ENCODE measurements around the gene IL23R.
"Not testable (repeated sequence)": the region's sequence is repeated elsewhere in the genome, so short reads cannot be mapped to it uniquely, and the experiment has no call there.

IL23R gene

DNA sequence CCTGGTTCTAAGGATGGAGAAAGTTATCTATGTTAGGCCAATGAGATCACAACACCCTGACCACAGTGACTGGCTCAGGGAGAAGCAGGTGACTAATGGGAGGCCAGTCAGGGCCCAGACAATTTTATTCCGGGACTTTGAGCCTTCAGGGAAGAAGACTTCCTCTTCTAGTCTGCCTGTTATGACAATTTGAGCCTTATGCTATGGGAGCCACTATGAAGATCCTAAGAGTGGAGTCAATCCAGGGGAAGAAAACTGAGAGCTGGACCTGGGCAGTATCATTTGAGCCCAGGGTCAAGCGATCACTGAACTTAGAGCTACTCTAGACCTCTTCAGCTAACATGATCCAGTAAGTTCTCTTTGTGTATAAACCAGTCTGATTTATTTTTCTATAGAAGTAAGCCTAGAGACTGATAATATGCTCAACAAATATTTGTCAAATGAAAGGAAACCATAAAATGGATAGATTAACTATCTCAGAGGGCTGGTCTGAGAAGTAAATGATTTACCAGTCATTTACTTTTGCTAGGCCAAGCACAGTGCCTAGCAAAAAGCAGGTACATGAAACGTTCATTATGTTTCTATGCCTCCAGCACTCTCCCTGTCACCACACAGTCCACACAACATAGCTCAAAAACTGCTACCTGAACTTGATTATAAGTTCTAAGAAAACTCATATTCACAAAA, 27.3 kb upstream of the IL23R start:
- Histone ChIP-seq H3K4me3 (ENCODE audit: low read length) (no peak overlapping the region), H3K27me3 (ENCODE audit: control insufficient read depth, insufficient read depth, low read length) (no peaks in the 10 kb centered on the region), H3K4me1 (ENCODE audit: control insufficient read depth, low read depth, low read length) (peaks cover 10% of the 10 kb centered on the region), H3K9me3 (ENCODE audit: control insufficient read depth, low read depth, low read length) (no peaks in the 10 kb centered on the region), H3K36me3 (ENCODE audit: control insufficient read depth, low read depth, low read length) (no peaks in the 10 kb centered on the region), H3K9ac (ENCODE audit: low read length) (no peak overlapping the region), H3K27ac (ENCODE audit: low read length) (no peak overlapping the region)

DNA sequence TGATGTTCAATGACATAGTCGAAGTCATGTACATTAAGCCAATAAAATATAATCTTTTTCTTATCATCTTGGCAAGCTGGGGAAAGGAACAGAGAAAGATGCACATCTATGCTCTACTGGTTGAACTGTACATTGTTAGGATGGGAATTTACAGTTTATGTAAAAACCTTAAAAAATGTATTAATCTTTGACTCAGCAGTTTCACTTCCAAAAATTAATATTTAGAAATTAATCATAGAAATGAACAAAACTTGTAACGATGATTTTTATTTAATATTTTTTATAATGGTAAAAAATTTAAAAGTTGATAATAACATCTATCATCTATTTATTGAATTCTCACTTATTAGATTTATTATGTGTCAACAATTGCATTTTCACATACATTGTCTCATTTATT, 25.8 kb upstream of the IL23R start:
- Histone ChIP-seq H3K27me3 (ENCODE audit: control insufficient read depth, insufficient read depth, low read length) (no peaks in the 10 kb centered on the region), H3K27ac (ENCODE audit: low read length) (no peak overlapping the region), H3K9ac (ENCODE audit: low read length) (no peak overlapping the region)

DNA sequence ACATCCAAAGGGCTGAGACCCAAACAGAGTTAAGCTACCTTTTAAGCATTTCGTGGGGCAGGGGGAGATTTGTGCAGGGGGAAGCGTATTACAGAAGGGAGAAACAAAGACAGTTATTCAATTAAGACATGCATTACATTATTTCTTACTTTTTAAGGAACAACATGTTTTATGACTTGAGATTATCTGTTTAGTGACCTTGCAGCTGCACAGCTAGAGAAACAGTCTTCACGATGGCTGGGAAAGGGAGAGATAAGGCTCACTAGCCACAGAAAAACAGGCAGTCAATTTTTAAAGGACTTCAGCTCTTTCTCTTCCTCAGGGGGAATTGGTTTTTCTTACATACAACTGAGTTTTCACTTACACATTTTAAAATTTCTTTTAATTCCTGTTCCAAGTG, 24.4 kb upstream of the IL23R start:
- H3K4me3 ChIP-seq (ENCODE audit: low read length); H3K27ac ChIP-seq (ENCODE audit: low read length); H3K9me3 ChIP-seq (ENCODE audit: control insufficient read depth, low read depth, low read length); H3K9ac ChIP-seq (ENCODE audit: low read length); H3K36me3 ChIP-seq (ENCODE audit: control insufficient read depth, low read depth, low read length); H3K27me3 ChIP-seq (ENCODE audit: control insufficient read depth, insufficient read depth, low read length); H3K4me1 ChIP-seq (ENCODE audit: control insufficient read depth, low read depth, low read length): not testable (repeated sequence)

More for the DNA sequence above, 25.8 kb upstream of the IL23R start:
- Histone ChIP-seq H3K36me3 (ENCODE audit: control insufficient read depth, low read depth, low read length) (no peaks in the 10 kb centered on the region), H3K9me3 (ENCODE audit: control insufficient read depth, low read depth, low read length) (no peaks in the 10 kb centered on the region), H3K4me1 (ENCODE audit: control insufficient read depth, low read depth, low read length) (peaks cover 4% of the 10 kb centered on the region), H3K4me3 (ENCODE audit: low read length) (no peak overlapping the region)

DNA sequence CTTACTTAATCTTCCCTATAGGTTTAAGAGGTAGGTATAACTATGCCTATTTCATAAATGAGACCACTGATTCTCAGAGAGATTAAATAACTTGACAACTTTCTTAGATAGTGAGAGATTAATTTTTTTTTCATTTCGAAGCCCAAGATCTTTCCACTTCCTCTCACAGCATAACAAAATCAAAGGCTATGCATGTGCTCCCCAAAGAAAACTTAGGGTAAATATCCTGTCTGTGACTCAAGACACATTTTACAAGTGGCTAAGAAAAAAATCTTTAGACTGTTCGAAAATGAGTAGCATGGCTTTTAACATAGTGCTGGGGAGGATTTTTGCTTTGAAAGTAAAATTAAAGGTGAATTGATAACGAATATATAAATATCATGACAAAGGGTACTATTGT, 23.3 kb upstream of the IL23R start:
- H3K27ac ChIP-seq (ENCODE audit: low read length): no peak overlapping the region
- H3K36me3 ChIP-seq (ENCODE audit: control insufficient read depth, low read depth, low read length): no peaks in the 10 kb centered on the region
- H3K4me3 ChIP-seq (ENCODE audit: low read length): no peak overlapping the region
- H3K9ac ChIP-seq (ENCODE audit: low read length): no peak overlapping the region
- H3K4me1 ChIP-seq (ENCODE audit: control insufficient read depth, low read depth, low read length): no peaks in the 10 kb centered on the region
- no peaks in the 10 kb centered on the region for H3K27me3 ChIP-seq (ENCODE audit: control insufficient read depth, insufficient read depth, low read length)
- no peaks in the 10 kb centered on the region for H3K9me3 ChIP-seq (ENCODE audit: control insufficient read depth, low read depth, low read length)

DNA sequence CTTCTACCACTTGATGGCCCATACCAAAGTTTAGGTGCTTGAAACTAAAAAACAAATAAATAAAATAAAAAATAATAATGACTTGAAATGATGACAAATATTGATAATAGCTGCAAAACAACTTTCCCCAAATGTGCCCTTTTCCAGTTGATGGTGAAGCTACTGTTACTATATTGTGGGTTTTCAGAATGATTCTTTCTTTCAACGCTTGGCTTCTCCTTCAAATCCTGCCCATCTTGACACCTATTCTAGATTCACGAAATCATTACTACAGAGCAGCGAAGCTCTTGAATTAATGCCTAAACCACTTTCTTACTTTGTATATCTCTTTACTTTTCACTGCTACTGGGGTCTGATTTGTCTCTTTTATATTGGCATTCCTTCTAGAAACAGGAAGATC, 22.3 kb upstream of the IL23R start:
- no peak overlapping the region for H3K4me3 ChIP-seq (ENCODE audit: low read length)
- no peak overlapping the region for H3K27ac ChIP-seq (ENCODE audit: low read length)
- H3K4me1 ChIP-seq (ENCODE audit: control insufficient read depth, low read depth, low read length): peaks cover 3% of the 10 kb centered on the region
- no peaks in the 10 kb centered on the region for H3K27me3 ChIP-seq (ENCODE audit: control insufficient read depth, insufficient read depth, low read length)
- H3K9me3 ChIP-seq (ENCODE audit: control insufficient read depth, low read depth, low read length): no peaks in the 10 kb centered on the region
- no peak overlapping the region for H3K9ac ChIP-seq (ENCODE audit: low read length)
- H3K36me3 ChIP-seq (ENCODE audit: control insufficient read depth, low read depth, low read length): no peaks in the 10 kb centered on the region

DNA sequence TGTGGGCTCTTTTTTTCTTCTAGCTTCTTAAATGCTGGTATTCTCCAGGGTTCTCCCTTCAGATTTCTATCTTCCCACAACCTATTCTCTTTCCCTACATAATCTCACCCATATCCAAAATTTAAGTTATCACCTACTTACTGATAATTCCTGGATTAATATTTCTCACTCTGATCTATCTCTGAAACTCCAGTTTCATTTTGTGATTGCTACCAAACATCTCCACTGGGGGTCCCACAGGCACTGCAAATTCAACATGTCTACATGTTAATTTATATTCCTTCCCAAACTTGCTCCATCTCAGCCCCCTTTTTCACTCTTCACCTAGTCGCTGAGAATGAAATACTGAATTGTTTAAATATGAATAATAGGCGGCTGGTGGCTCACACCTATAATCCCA, 21.6 kb upstream of the IL23R start:
- Histone ChIP-seq H3K27me3 (ENCODE audit: control insufficient read depth, insufficient read depth, low read length) (no peaks in the 10 kb centered on the region), H3K9ac (ENCODE audit: low read length) (no peak overlapping the region), H3K4me1 (ENCODE audit: control insufficient read depth, low read depth, low read length) (peaks cover 5% of the 10 kb centered on the region), H3K4me3 (ENCODE audit: low read length) (no peak overlapping the region), H3K9me3 (ENCODE audit: control insufficient read depth, low read depth, low read length) (no peaks in the 10 kb centered on the region), H3K36me3 (ENCODE audit: control insufficient read depth, low read depth, low read length) (no peaks in the 10 kb centered on the region), H3K27ac (ENCODE audit: low read length) (no peak overlapping the region)

DNA sequence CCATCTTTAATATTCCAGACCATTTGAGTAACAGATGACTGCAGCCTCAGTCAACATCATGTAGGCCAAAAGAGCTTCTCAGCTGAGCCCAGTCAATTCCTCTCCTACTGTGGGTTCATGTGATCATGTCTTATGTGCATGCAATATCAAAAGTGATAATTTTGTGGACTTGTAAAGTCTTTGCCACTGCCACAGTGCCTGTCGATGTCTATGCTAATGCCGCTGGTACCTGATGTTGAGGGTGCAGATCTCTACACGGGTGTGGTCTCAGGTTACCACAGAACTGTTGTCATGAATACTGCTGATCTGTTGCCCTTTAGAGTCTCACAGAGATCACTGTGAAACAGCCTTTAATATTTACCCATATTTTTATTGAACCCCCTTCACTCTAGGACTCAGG, 20.2 kb upstream of the IL23R start:
- Histone ChIP-seq H3K27ac (ENCODE audit: low read length) (no peak overlapping the region), H3K4me3 (ENCODE audit: low read length) (no peak overlapping the region), H3K9ac (ENCODE audit: low read length) (no peak overlapping the region), H3K9me3 (ENCODE audit: control insufficient read depth, low read depth, low read length) (no peaks in the 10 kb centered on the region), H3K4me1 (ENCODE audit: control insufficient read depth, low read depth, low read length) (peaks cover 5% of the 10 kb centered on the region), H3K36me3 (ENCODE audit: control insufficient read depth, low read depth, low read length) (no peaks in the 10 kb centered on the region), H3K27me3 (ENCODE audit: control insufficient read depth, insufficient read depth, low read length) (no peaks in the 10 kb centered on the region)

DNA sequence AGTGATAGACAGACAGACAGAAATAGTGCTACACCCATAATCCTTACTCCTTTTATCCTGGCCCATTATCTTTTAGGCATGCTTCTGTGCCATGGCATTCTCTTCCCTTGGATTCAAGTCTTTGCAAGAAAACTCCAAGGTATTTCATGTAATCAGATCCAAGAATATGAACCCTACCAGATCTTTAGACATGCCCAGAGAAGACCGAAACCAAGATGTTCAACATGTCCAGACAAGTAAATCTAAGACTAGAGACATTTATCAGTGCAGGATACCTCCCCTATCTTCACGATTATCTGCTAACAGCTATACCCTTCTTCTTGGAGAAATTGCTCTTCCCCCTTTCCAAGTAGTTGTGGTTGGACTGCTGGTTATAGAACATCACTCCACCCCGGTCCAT, 19.7 kb upstream of the IL23R start:
- H3K9ac ChIP-seq (ENCODE audit: low read length): no peak overlapping the region
- no peaks in the 10 kb centered on the region for H3K36me3 ChIP-seq (ENCODE audit: control insufficient read depth, low read depth, low read length)
- H3K27me3 ChIP-seq (ENCODE audit: control insufficient read depth, insufficient read depth, low read length): no peaks in the 10 kb centered on the region
- no peak overlapping the region for H3K4me3 ChIP-seq (ENCODE audit: low read length)
- H3K9me3 ChIP-seq (ENCODE audit: control insufficient read depth, low read depth, low read length): no peaks in the 10 kb centered on the region
- peaks cover 5% of the 10 kb centered on the region for H3K4me1 ChIP-seq (ENCODE audit: control insufficient read depth, low read depth, low read length)
- no peak overlapping the region for H3K27ac ChIP-seq (ENCODE audit: low read length)

DNA sequence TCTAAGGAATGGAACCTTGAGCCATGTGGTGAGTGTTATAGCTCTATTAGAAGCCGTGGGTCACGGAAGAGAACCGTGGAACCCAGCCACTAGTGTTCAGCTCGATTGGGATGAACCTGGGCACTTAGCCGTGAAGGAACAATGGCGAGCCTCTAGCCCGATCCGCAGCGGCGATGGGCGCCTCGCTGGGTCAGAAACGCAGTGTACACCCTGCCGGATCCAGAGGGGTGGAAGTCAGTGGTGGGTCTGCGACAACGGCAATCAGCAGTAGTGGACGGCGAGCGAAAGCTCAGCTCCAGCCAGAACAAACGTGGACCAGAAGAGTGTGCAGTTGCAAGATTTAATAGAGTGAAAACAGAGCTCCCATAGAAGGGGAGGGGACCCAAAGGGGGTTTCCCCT, 18.3 kb upstream of the IL23R start:
- H3K9ac ChIP-seq (ENCODE audit: low read length); H3K27ac ChIP-seq (ENCODE audit: low read length); H3K27me3 ChIP-seq (ENCODE audit: control insufficient read depth, insufficient read depth, low read length); H3K9me3 ChIP-seq (ENCODE audit: control insufficient read depth, low read depth, low read length); H3K36me3 ChIP-seq (ENCODE audit: control insufficient read depth, low read depth, low read length); H3K4me3 ChIP-seq (ENCODE audit: low read length); H3K4me1 ChIP-seq (ENCODE audit: control insufficient read depth, low read depth, low read length): not testable (repeated sequence)

DNA sequence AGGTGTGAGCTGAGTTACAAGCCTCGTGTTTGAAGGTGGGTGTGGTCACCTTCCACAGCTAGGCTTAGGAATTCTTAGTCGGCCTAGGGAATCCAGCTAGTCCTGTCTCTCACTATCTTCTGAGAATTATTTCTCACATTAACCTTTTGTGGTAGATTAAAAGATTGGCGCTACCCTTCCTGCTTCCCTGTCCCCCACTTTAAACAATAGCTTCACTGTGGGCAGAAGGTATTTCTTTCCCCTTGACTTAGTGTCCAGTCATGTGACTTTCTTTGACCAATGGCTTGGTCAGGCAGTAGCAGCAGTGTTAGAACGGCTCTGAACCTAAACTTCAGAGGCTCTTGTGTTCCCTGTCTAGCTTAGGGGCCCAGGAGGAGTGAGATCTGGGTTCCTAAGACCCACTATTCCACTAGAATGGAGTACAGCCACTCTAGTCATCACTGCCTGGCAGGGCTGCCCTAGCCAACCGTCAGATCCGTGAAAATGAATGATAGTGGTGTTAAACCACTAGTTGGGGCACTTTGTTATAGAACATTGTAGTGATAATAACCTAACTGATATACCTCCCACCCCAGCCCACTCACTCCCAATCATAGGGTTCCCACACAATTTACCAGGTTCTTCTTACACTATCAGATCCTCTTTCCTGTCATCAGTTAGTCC, 17.6 kb upstream of the IL23R start:
- Histone ChIP-seq H3K27ac (ENCODE audit: low read length) (no peak overlapping the region), H3K4me1 (ENCODE audit: control insufficient read depth, low read depth, low read length) (peaks cover 5% of the 10 kb centered on the region), H3K4me3 (ENCODE audit: low read length) (no peak overlapping the region), H3K36me3 (ENCODE audit: control insufficient read depth, low read depth, low read length) (no peaks in the 10 kb centered on the region), H3K9me3 (ENCODE audit: control insufficient read depth, low read depth, low read length) (no peaks in the 10 kb centered on the region), H3K9ac (ENCODE audit: low read length) (no peak overlapping the region), H3K27me3 (ENCODE audit: control insufficient read depth, insufficient read depth, low read length) (no peaks in the 10 kb centered on the region)

DNA sequence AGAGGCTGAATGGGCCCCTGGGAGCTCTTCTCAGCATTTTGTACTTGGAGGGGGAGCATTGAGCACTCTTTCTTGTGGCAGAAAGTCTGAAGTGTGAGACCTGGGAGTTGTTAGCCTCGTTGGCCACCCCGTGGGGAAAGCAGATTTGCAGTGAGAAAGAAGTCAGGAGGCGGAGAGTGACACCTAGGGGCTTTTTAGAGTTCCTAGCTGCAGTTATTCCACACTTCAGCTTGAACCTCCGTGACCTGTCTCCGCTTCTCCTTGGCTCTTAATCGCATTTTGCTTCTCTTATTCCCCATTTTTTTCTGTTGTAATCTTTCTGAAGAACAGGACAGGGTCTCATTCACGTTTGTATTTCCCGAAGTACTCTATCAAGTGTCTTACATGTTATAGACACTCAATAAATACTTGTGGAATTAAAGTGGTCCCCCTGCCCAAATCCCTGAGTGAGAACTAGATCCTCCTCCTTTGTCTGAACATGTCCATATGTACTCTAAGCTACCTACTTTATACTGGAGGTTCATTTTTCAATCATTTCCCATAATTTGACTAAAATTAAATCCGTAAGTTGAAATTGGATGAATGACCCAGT, 17.0 kb upstream of the IL23R start:
- H3K9ac ChIP-seq (ENCODE audit: low read length): no peak overlapping the region
- peaks cover 5% of the 10 kb centered on the region for H3K4me1 ChIP-seq (ENCODE audit: control insufficient read depth, low read depth, low read length)
- no peaks in the 10 kb centered on the region for H3K27me3 ChIP-seq (ENCODE audit: control insufficient read depth, insufficient read depth, low read length)
- H3K9me3 ChIP-seq (ENCODE audit: control insufficient read depth, low read depth, low read length): no peaks in the 10 kb centered on the region
- H3K27ac ChIP-seq (ENCODE audit: low read length): no peak overlapping the region
- H3K36me3 ChIP-seq (ENCODE audit: control insufficient read depth, low read depth, low read length): no peaks in the 10 kb centered on the region
- no peak overlapping the region for H3K4me3 ChIP-seq (ENCODE audit: low read length)

DNA sequence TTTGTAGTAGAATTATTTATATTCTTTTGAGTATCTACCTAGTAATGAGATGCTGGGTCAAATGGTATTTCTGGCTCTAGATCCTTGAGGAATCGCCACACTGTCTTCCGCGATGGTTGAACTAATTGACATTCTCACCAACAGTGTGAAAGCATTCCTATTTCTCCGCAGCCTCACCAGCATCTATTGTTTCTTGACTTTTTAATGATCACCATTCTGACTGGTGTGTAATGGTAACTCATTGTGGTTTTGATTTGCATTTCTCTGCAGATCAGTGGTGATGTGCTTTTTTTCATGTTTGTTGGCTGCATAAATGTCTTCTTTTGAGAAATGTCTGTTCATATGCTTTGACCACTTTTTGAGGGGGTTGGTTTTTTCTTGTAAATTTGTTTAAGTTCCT, 15.3 kb upstream of the IL23R start:
- no peak overlapping the region for H3K9ac ChIP-seq (ENCODE audit: low read length)
- H3K27me3 ChIP-seq (ENCODE audit: control insufficient read depth, insufficient read depth, low read length): no peaks in the 10 kb centered on the region
- H3K9me3 ChIP-seq (ENCODE audit: control insufficient read depth, low read depth, low read length): no peaks in the 10 kb centered on the region
- H3K4me3 ChIP-seq (ENCODE audit: low read length): no peak overlapping the region
- no peak overlapping the region for H3K27ac ChIP-seq (ENCODE audit: low read length)
- H3K4me1 ChIP-seq (ENCODE audit: control insufficient read depth, low read depth, low read length): peaks cover 5% of the 10 kb centered on the region
- H3K36me3 ChIP-seq (ENCODE audit: control insufficient read depth, low read depth, low read length): no peaks in the 10 kb centered on the region
